Mesendoderm (in vitro differentiated cells): ENCODE data around the gene WIPF3.

Experiments
- DNase-seq: peaks from one replicate; pipeline ENCODE4 v3.0.0; 2013
- H2AK5ac ChIP-seq: 2 replicates; pipeline ENCODE4 v1.6.1; 2013; ENCODE audit warnings: low read length, inconsistent platforms
- H2BK120ac ChIP-seq: 2 replicates; pipeline ENCODE4 v1.6.1; 2013; ENCODE audit warnings: low read depth, mild to moderate bottlenecking, low read length, moderate library complexity, mixed read lengths
- H2BK15ac ChIP-seq: replicated peaks from 2 replicates; pipeline ENCODE4 v1.6.1; 2013; ENCODE audit warnings: low read depth, mild to moderate bottlenecking, moderate library complexity
- H2BK5ac ChIP-seq: 2 replicates; pipeline ENCODE4 v1.6.1; 2013; ENCODE audit warnings: low read length, inconsistent platforms
- H3K18ac ChIP-seq: 2 replicates; pipeline ENCODE4 v1.6.1; 2013; ENCODE audit warnings: mild to moderate bottlenecking, low read length, mixed read lengths
- H3K23ac ChIP-seq: one replicate; pipeline ENCODE4 v1.6.1; 2013; ENCODE audit warnings: low read length
- H3K27ac ChIP-seq: 2 replicates; pipeline ENCODE4 v1.5.1; 2013; ENCODE audit warnings: low read depth, mild to moderate bottlenecking, inconsistent platforms, low read length, moderate library complexity
- H3K27me3 ChIP-seq: 2 replicates; pipeline ENCODE4 v1.6.1; 2013; ENCODE audit warnings: low read length, control low read depth, mild to moderate bottlenecking, inconsistent platforms; ENCODE audit not compliant: insufficient read depth, poor library complexity
- H3K36me3 ChIP-seq: 2 replicates; pipeline ENCODE4 v1.6.1; 2013; ENCODE audit warnings: low read length, inconsistent platforms; ENCODE audit not compliant: control insufficient read depth, insufficient read depth
- H3K4ac ChIP-seq: one replicate; pipeline ENCODE4 v1.6.1; 2013; ENCODE audit warnings: low read depth, mild to moderate bottlenecking, low read length, moderate library complexity
- H3K4me1 ChIP-seq: 2 replicates; pipeline ENCODE4 v1.6.1; 2013; ENCODE audit warnings: low read depth, low read length, inconsistent platforms; ENCODE audit not compliant: control insufficient read depth
- H3K4me2 ChIP-seq: 2 replicates; pipeline ENCODE4 v1.6.1; 2013; ENCODE audit warnings: low read length
- H3K4me3 ChIP-seq: 2 replicates; pipeline ENCODE4 v1.5.1; 2013; ENCODE audit warnings: mild to moderate bottlenecking, low read length
- H3K56ac ChIP-seq: one replicate; pipeline ENCODE4 v1.6.1; 2013; ENCODE audit warnings: low read length
- H3K79me1 ChIP-seq: 2 replicates; pipeline ENCODE4 v1.6.1; 2013; ENCODE audit warnings: low read length, inconsistent platforms
- H3K79me2 ChIP-seq: 2 replicates; pipeline ENCODE4 v1.6.1; 2013; ENCODE audit warnings: mild to moderate bottlenecking, low read length; ENCODE audit not compliant: control insufficient read depth, insufficient read depth
- H3K9ac ChIP-seq: 2 replicates; pipeline ENCODE4 v1.6.1; 2013; ENCODE audit warnings: low read length, inconsistent platforms
- H4K5ac ChIP-seq: one replicate; pipeline ENCODE4 v1.6.1; 2013; ENCODE audit warnings: low read length
- H4K8ac ChIP-seq: one replicate; pipeline ENCODE4 v1.6.1; 2013; ENCODE audit warnings: low read depth, mild to moderate bottlenecking, control low read depth, low read length, moderate library complexity
- WGBS: extraction: QIAGEN DNeasy Blood & Tissue Kit; methylation state at CpG from one replicate; pipeline ENCODE4 v1.1.7; 2013; ENCODE audit warnings: low lambda C conversion rate, missing lambda C conversion rate; ENCODE audit not compliant: insufficient coverage; ENCODE audit errors: extremely low coverage; 5-methylcytosine and 5-hydroxymethylcytosine counted together

WIPF3 gene

GRCh38 chr7:29805031-29805430 lies 1.3 kb upstream of the WIPF3 start:
- Histone ChIP-seq H3K4me3 (no peak overlapping the region), H4K8ac (no peak overlapping the region), H3K56ac (no peak overlapping the region), H3K79me1 (no peaks in the 10 kb centered on the region), H2BK15ac (no peak overlapping the region), H3K4ac (no peak overlapping the region), H3K4me2 (no peak overlapping the region), H3K9ac (no peak overlapping the region), H3K4me1 (no peaks in the 10 kb centered on the region), H4K5ac (no peak overlapping the region), H2BK5ac (no peak overlapping the region), H2BK120ac (no peak overlapping the region), H3K23ac (no peak overlapping the region), H2AK5ac (no peak overlapping the region), H3K18ac (no peak overlapping the region), H3K79me2 (no peaks in the 10 kb centered on the region), H3K27me3 (peaks cover 2% of the 10 kb centered on the region), H3K36me3 (no peaks in the 10 kb centered on the region), H3K27ac (no peak overlapping the region)
- WGBS, result no CpG with 5 or more reads among the region's 7 CpGs
- DNase-seq, result no peak

- no peak overlapping the region for H3K56ac ChIP-seq
- no peak overlapping the region for H2AK5ac ChIP-seq
- no CpG with 5 or more reads among the region's 12 CpGs for WGBS
- H3K18ac ChIP-seq, result no peak overlapping the region
- H3K4ac ChIP-seq, result no peak overlapping the region
- H3K4me2 ChIP-seq, result peak overlapping the region; percentile 78
- H3K79me2 ChIP-seq, result no peaks in the 10 kb centered on the region
- no peaks in the 10 kb centered on the region for H3K4me1 ChIP-seq
- H3K23ac ChIP-seq, result no peak overlapping the region
- H2BK120ac ChIP-seq, result no peak overlapping the region
- no peak overlapping the region for H4K8ac ChIP-seq
- H3K4me3 ChIP-seq, result no peak overlapping the region
- H4K5ac ChIP-seq, result no peak overlapping the region
- no peak overlapping the region for H2BK15ac ChIP-seq
- DNase-seq, result peak; percentile 49
- H3K27me3 ChIP-seq, result peaks cover 2% of the 10 kb centered on the region
- no peak overlapping the region for H3K9ac ChIP-seq
- no peak overlapping the region for H2BK5ac ChIP-seq
- H3K79me1 ChIP-seq, result no peaks in the 10 kb centered on the region
- no peak overlapping the region for H3K27ac ChIP-seq
- H3K36me3 ChIP-seq, result no peaks in the 10 kb centered on the region
These were observed 461 bp upstream of the WIPF3 start for GRCh38 chr7:29805886-29806207.

- Histone ChIP-seq H3K27me3 (peaks cover 3% of the 10 kb centered on the region), H2BK120ac (no peak overlapping the region), H3K79me2 (no peaks in the 10 kb centered on the region), H2BK5ac (no peak overlapping the region), H3K4me2 (peak overlapping the region; percentile 78), H3K4me3 (peak overlapping the region; percentile 40), H2AK5ac (no peak overlapping the region), H3K23ac (no peak overlapping the region), H3K56ac (peak overlapping the region; percentile 74), H3K27ac (no peak overlapping the region), H3K36me3 (no peaks in the 10 kb centered on the region), H4K5ac (no peak overlapping the region), H3K9ac (peak overlapping the region; percentile 45), H3K4ac (no peak overlapping the region), H3K79me1 (no peaks in the 10 kb centered on the region), H3K4me1 (no peaks in the 10 kb centered on the region), H4K8ac (no peak overlapping the region), H2BK15ac (no peak overlapping the region), H3K18ac (no peak overlapping the region)
- WGBS, result no CpG with 5 or more reads among the region's 43 CpGs
- DNase-seq, result peak; percentile 72
These were observed 910 bp downstream of the WIPF3 start for GRCh38 chr7:29806995-29807841.

- Histone ChIP-seq H4K5ac (no peak overlapping the region), H2AK5ac (no peak overlapping the region), H3K27me3 (peaks cover 3% of the 10 kb centered on the region), H4K8ac (no peak overlapping the region), H3K79me2 (no peaks in the 10 kb centered on the region), H3K27ac (no peak overlapping the region), H2BK15ac (no peak overlapping the region), H3K9ac (no peak overlapping the region), H3K36me3 (no peaks in the 10 kb centered on the region), H3K4me1 (no peaks in the 10 kb centered on the region), H3K4me3 (no peak overlapping the region), H3K18ac (no peak overlapping the region), H3K23ac (no peak overlapping the region), H2BK5ac (no peak overlapping the region), H2BK120ac (no peak overlapping the region), H3K79me1 (no peaks in the 10 kb centered on the region), H3K4ac (no peak overlapping the region), H3K56ac (no peak overlapping the region), H3K4me2 (no peak overlapping the region)
- no peak for DNase-seq
- WGBS, result no CpG with 5 or more reads among the region's 7 CpGs
These were observed 1.9 kb downstream of the WIPF3 start for GRCh38 chr7:29808075-29808801.

- H3K27me3 ChIP-seq, result peaks cover 3% of the 10 kb centered on the region
These were observed 3.3 kb downstream of the WIPF3 start for GRCh38 chr7:29809533-29810155.

More at GRCh38 chr7:29809533-29810155, 3.3 kb downstream of the WIPF3 start:
- no peak overlapping the region for H2BK120ac ChIP-seq
- H3K4ac ChIP-seq, result no peak overlapping the region
- no peak overlapping the region for H3K56ac ChIP-seq
- H2AK5ac ChIP-seq, result no peak overlapping the region
- no peak overlapping the region for H2BK5ac ChIP-seq
- H3K18ac ChIP-seq, result no peak overlapping the region
- no peak for DNase-seq
- H3K27ac ChIP-seq, result no peak overlapping the region
- no peak overlapping the region for H3K4me2 ChIP-seq
- H3K36me3 ChIP-seq, result no peaks in the 10 kb centered on the region
- H4K5ac ChIP-seq, result no peak overlapping the region
- H3K23ac ChIP-seq, result no peak overlapping the region
- WGBS, result no CpG with 5 or more reads among the region's 11 CpGs
- no peak overlapping the region for H3K4me3 ChIP-seq
- no peak overlapping the region for H4K8ac ChIP-seq
- no peak overlapping the region for H2BK15ac ChIP-seq
- H3K9ac ChIP-seq, result no peak overlapping the region
- H3K4me1 ChIP-seq, result no peaks in the 10 kb centered on the region
- no peaks in the 10 kb centered on the region for H3K79me2 ChIP-seq
- no peaks in the 10 kb centered on the region for H3K79me1 ChIP-seq
